22Rv1 (cell line): ENCODE results near the gene COL10A1.

Experiments used
- CTCF ChIP-seq: fragments of 450-650 bp; IDR thresholded peaks from 2 replicates; pipeline ENCODE4 v1.5.1; 2017; ENCODE audit warnings: mild to moderate bottlenecking
- ZFX ChIP-seq: fragments of 450-650 bp; IDR thresholded peaks from 2 replicates; pipeline ENCODE4 v1.6.1; 2017; ENCODE audit warnings: antibody characterized with exemption, borderline replicate concordance

GRCh38 chr6:116088946-116089345 is 37.0 kb downstream of the COL10A1 start:
- TF ChIP-seq CTCF: no peak
- TF ChIP-seq ZFX: no peak
